Mucosa of gallbladder (tissue), 1 donor: ENCODE results near the gene GOSR1. TPM values are rescaled to one million over a fixed set of nuclear protein-coding genes. Genes with fewer than 3 reads are reported as not detected.
A peak's percentile ranks its signal among the peaks of the same experiment; 100 is the strongest.
"Not testable (repeated sequence)": the region's sequence is repeated elsewhere in the genome, so short reads cannot be mapped to it uniquely, and the experiment has no call there.

Experiments
- DNase-seq: peaks from one replicate; pipeline ENCODE4 v3.0.0-alpha.2; 2020; ENCODE audit warnings: low spot score
- total RNA-seq: library from RNA; stranded (reverse); gene quantifications from one replicate; pipeline ENCODE4 v1.2.1, GENCODE V29; 2021
- donor health status: DM: no; HTN: no; CAD: no.

GOSR1 gene
- 44.6 TPM for total RNA-seq

DNA sequence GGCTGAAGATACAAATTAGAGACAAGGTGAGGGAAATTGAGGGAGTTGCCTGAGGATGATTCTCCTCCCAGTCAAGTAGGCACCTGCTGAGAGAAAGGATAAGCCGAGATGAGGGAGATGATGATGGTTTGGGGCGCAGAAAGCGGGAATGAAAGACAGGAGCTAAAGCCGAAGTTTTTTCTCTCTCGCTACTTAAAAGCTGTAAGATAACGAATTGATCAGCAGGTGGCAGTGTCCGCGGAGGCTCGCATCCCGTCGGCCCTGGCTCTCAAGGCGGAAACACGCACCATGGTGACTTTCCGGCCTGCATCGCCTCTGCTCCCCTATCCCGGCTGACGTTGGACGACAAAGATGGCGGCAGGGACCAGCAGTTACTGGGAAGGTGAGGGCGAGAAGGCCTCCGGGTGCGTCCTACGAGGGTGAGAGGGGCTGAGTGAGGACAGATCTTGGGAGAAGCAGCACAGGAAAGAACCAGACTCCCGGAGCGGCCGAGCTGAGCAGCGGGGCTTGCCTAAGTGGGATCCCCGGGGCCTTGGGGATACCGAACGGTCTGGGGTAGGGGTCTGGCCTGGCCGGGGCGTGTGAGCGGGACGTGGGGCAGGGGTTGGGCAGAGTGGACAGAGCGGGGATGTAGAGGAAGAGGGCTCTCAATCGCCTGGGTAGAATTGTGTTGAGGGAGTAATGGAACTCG, at the start of gene GOSR1:
Gene GOSR1, plus strand, starts transcription at position 326 of the 691 bp plus-strand sequence. Its CDS starts 26 bp downstream, at position 352.
- peak; percentile 96 for DNase-seq

DNA sequence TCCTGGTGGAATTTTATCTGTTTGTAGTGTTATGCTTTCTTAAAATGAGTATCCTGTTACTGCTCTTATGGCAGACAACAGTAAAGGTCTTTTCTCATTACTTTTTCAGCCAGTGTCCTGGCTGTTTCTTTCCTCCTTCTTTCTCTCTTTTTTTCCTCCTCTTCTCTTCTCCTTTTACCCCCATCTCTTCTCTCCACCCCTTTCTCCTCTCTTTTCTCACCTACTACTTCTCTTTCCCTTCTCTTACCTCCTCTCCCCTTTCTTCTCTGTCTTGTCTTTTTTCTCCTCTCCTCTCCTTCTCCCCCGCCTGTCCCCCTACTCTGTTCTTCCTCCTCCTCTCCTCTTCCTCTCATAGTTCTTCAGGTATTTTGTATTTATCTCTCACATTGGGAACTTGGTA, 49.6 kb upstream of the GOSR1 start:
- no peak for DNase-seq

DNA sequence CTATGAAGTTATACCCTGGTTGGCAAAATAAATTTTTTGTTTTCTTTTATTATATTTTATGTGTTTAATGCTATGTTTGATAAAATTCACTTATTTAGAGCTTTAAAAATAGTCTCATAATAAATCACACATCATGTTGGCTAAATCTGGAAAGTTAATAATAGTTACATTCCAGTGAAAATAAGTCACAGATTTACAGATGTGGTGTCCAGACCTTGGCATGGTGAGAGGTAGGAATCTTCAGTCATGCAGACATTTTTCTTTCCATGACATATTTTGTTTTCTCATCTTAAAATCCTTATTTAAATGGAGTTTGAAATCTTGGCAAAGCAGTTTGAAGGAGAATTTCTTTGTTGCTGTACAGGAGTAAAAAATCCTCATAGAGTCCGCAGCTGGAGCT, 48.1 kb upstream of the GOSR1 start:
- no peak for DNase-seq

DNA sequence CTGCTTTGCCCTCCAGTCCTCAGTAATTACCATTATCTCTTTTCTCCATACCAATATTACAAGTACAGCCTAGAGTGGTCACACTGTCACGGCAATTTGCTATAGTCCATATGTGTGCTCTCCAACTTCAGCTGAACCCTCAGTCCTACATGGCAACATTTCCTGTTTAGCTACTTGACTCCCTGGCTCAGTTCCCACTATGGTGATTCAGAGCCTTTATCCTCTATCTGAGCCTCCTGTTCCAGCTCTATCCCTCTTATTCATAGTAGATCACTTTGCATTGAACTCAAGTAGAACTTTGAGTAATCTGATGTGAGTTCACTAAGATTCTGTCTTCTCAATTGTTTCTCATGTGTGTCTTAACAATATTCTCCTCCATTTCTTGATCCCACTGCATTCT, 43.7 kb upstream of the GOSR1 start:
- DNase-seq = peak; percentile 49

DNA sequence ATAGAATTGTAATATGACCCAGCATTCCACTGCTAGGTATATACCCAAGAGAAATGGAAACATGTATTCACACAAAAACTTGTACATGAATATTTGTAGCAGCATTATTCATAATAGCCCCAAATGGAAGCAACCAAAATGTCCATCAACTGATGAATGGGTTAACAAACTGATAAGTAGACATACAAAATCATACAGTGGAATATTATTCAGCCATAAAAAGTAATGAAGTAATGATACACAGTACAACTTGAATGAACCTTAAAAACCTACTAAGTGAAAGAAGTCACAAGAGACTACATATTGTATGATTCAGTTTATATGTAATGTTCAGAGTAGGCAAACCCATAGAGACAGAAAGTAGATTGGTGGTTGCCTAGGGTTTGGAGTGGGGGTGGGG, 40.5 kb upstream of the GOSR1 start:
- DNase-seq = no peak

DNA sequence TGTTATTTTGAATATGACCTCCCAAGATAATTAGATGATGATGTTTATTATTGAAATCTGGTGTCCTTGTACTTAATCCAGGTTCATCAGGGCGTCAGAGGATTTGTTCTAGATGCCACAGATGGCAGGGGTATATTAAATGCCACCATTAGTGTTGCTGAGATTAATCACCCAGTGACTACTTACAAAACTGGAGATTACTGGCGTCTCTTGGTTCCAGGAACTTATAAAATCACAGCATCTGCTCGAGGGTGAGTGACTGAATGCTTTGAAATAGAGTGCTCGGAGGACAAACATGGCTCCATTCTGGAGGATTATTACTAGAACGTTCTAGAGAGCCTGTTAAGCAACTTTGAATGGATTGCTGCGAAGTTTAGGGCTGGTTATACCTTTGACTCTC, 33.5 kb upstream of the GOSR1 start:
- DNase-seq = no peak

DNA sequence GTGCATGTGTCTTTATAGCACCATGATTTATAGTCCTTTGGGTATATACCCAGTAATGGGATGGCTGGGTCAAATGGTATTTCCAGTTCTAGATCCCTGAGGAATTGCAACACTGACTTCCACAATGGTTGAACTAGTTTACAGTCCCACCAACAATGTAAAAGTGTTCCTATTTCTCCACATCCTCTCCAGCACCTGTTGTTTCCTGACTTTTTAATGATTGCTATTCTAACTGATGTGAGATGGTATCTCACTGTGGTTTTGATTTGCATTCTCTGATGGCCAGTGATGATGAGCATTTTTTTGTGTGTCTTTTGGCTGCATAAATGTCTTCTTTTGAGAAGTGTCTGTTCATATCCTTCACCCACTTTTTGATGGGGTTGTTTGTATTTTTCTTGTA, 30.6 kb upstream of the GOSR1 start:
- DNase-seq = not testable (repeated sequence)

DNA sequence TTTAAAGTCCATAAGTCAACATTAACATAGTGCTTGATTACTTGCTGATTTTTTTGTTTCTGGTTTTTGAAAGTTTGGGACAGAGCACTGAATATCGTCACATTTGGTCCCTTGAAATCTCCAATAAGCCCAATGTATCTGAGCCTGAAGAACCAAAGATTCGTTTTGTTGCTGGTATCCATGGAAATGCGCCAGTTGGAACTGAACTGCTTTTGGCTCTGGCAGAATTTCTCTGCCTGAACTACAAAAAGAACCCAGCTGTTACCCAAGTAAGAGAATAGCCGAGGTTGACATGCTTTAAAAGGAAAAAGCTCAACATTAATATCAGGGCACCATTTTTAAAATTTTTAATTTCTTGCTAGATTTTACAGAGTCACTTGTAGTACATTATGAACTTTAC, 27.7 kb upstream of the GOSR1 start:
- DNase-seq = peak; percentile 32

DNA sequence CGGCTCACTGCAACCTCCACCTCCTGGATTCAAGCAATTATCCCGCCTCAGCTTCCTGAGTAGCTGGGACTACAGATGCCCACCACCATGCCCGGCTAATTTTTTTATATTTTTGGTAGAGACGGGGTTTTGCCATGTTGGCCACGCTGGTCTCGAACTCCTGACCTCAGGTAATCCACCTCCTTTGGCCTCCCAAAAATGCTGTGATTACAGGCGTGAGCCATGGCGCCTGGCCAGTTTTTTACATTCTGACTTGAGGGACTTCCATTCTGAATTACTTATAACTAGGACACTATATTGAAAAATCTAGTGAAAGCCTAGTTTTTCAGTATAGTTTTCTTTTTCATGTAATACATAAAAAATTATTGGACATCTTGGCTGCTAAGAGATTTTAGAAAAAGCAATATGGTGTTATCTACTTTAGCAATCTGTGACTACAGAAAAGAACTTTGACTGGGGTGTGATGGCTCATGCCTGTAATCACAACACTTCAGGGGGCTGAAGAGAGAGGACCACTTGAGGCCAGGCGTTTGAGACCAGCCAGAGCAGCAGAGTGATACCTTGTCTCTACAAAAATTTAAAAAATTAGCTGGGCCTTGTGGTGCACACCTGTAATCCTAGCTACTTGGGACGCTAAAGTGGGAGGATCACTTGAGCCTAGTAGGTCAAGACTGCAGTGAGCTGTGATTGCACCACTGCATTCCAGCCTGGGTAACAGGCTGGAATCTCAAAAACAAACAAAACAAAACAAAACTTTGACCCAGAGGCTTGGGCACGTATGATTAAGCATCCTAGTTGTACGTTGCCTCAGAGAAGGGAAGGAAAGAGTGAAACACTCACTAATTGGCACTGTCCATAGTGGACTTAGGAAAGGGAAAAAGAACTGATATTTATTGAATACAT, 26.8 kb upstream of the GOSR1 start:
- DNase-seq = no peak

DNA sequence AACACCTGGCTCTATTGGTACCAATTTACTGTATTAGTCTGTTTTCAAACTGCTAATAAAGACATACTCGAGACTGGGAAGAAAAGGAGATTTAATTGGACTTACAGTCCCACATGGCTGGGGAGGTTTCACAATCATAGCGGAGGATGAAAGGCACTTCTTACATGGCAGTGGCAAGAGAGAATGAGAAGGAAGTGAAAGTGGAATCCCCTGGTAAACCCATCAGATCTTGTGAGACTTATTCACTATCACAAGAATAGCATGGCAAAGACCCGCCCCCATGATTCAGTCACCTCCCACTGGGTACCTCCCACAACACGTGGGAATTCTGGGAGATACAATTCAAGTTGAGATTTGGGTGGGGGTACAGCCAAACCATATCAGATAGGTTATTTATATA, 22.6 kb upstream of the GOSR1 start:
- DNase-seq = no peak

DNA sequence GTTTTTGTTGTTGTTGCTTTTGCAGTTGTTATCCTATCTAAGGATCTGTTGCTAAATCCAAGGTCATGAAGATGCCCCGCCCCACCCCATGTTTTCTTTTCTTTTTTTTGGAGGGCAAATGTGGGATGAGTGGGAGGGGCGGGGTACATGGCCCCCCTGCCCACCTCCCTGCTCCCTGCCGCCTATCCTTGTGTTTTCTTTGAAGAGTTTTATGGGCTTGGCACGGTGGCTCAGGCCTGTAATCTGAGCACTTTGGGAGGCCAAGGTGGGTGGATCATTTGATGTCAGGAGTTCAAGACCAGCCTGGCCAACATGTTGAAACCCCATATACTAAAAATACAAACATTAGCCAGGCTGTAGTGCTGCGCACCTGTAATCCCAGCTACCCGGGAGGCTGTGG, 18.8 kb upstream of the GOSR1 start:
- DNase-seq = no peak

DNA sequence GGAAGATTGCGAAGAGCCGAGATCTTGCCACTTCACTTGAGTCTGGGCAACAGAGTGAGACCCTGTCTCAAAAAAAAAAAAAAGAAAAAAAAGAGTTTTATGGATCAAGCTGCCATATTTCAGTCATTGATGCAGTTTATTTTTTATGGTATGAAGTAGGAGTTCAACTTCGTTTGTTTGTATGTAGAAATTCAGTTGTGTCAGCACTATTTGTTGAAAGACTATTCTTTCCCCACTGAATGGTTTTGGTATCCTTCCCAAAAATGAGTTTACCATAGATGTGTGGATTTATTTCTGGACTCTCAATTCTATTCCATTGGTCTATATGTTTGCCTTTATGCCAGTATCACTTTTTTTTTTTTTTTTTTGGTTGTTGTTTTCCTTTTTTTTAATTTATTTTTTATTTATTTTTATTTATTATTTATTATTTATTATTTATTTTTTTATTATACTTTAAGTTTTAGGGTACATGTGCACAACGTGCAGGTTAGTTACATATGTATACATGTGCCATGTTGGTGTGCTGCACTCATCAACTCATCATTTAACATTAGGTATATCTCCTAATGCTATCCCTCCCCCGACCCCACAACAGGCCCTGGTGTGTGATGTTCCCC, 18.3 kb upstream of the GOSR1 start:
- not testable (repeated sequence) for DNase-seq

DNA sequence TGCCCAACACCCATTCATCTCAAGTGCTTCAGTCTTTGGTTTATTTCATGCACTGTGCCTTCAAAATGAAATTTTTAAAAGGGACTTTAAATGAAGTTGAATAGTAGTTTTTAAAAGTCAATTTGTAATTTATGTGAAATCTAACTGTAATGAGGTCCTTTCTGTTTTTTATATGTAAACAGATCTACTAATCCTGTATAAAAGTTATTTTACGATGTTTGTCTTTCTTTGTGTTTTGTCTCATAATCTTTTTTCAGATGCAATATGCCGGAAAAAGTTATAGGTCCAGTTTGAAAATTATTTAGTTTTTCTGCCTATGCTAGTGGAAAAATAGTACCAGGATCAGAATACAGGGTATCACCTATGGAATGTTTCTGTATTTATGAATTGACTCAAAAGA, 8.7 kb upstream of the GOSR1 start:
- no peak for DNase-seq

DNA sequence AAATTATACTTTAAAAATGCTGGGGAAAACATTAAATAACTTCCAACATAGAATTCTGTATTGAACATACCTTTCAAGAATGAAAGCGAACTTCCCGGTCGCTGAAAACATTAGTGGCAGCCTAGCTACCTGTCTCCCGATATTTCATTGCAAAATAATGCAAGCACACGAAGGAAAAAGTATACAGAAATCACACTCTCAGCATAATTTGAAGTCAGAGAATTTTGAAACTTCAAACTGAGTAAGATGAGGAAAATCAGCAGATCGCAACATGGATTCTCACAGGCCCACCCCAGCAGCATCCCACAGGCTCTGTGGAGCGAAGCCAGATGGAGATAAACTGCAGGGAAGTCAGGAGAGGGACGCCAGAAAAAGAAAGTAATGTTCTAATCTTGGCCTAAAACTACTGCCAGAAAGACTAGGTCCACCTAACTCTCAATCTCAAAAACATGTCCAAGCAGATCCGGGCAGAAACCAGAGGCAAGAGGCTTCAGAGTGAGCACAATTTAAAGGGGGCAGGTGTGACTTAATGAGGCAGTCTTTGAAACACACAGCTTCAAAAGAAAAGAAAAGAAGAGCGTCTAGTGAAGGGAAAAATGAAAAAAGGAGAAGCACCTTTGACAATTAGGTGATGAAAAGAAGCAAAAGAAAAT, 4.8 kb upstream of the GOSR1 start:
- DNase-seq = no peak

DNA sequence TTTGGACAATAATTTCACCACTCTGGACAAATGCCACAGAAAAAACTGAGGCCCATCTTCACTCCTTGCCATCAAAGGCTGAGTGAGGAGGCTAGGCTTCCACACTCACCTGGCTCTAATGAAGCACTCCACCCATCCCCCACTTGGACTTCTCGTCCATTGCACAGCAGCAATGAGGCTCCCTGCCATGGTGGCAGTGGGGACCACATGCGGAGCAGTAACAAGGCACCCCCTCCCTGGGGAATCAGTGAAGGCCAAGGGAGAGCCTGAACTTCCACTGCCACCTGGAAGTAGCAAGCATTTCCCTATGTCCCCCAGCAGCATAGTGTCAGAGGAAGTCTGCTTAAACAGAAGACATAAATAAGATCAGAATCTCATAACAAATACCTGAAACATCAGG, 2.0 kb upstream of the GOSR1 start:
- no peak for DNase-seq

DNA sequence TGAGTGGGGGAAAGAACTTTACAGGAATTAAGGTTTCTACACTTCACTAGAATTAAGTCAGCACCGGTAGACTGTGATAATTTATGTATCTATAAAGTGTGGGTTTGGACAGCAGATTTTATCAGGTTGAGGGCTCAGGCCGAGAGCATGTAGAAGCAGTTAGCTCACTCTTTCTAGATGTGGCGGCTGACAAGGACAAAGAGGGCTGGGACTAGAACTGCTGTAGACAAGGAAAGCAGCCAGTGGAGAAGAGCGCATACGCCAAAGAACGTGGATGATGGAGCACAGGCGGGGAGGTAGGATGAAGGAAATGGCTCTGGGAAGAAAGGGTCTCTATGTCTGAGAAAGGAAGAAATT, 504 bp upstream of the GOSR1 start:
- no peak for DNase-seq

DNA sequence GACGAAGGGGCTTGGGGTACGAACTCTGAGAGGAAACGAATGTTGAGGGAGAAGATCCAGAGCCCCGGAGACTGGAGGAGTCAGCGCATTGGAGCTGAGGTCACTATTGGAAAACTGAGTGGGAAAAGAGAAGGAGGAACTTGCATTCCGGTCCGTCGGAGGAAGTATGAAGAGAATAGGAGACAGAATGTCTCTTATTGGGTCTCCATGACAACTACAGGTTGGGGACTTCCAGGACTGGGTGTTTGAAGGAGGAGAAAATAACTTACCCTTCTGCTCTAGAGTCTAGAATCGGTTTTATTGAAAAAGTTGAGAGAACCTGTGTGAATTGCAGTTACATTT, 537 bp downstream of the GOSR1 start:
- DNase-seq = no peak

DNA sequence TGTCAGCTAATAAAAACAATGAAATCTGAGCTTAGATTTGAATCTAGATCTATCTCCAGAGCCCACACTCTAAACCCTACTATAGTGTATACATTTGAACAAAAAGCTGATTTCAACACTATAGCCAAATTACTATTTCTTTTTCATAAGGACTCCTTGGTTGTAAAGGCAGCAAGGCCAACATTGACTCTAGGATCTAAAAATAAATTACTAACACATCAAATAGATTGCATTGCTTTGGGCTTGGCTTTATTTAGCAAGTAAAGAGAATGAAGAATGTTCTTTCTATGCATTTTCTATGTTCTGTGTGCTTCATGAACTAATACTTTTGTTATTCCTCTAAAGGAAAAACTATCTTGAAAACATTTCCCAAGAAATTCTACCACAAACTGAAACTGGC, 5.3 kb downstream of the GOSR1 start:
- no peak for DNase-seq

DNA sequence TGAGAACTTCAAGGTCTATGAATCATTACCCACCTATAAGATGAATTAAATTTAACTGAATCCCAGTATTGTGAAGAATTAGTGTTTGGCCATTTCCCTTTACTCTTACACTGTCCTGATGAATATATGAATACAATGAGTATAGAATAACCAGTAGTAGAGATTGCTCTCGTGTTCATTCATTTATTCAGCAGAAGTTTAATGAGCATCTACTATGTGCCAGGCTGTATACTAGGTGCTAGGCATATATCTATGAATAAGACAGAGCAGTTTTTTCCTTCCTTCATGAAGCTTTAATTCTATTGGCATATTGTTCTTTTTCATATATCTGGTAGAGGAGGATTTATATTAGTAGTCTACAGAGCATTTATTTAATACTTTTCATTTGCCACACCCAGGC, 6.0 kb downstream of the GOSR1 start:
- DNase-seq = no peak

DNA sequence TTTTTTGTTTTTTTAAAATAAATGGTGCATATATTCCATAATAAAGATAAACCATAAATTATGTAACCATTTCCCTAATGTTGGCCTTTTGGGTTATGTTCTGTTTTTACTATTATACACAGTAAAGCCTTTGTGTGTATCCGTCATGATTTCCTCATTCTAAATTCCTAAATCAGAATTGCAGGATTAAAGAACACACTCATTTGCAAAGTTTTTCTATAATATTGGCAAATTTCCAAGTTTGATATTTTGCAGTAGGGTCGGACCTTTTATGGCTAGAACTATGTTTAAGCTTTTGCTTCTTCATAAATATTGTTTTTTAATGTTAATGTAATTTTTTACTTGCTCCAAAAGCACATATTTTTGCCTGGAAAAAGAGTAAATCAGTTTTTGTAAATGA, 16.6 kb downstream of the GOSR1 start:
- DNase-seq = no peak

DNA sequence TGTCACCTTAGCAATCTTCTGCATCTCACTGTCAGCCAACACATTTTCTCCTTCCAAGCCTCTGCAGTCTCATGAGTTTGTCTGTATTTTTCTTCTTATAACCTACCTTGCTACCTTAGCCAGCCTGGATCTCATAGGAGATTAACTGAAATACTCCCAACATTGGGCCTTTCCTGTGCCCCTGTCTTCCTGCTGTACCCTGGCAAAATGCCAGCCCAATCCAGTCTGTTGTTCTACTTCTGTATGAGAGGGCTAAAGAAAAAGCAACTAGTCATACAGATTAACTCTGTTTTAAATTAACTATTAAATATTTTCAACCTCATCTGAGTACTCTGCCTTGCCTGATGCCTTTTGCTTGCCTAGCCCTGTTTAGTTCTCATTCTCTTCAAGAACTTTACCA, 18.4 kb downstream of the GOSR1 start:
- DNase-seq = no peak

DNA sequence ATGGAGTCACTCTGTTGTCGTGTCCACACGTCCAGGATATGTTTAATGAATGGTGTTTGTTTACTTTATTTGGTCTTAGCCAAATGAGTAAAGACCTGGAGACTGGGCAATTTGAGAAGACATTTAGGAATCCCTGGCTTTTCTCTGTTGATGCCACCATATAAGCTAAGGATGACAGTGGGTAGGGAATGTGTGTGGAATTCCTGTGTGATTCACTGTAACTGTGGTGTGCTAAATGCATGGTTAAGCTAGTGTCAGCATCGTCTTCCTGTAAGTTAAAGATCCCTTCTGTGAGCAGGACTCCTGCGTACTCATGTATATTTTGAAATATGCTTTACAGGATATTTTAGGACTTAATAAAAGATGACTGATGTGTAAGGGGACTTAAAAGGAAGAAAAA, 26.4 kb downstream of the GOSR1 start:
- DNase-seq = no peak
